GM12878 (cell line): ENCODE results near the gene SEC31A. TPM values are rescaled to one million over a fixed set of nuclear protein-coding genes. Genes with fewer than 3 reads are reported as not detected.

ENCODE experiments used
- ATAC-seq: fragments of 200-7000 bp; cut with Tn5 transposase; 3 replicates; pipeline ENCODE4 v1.9.1; 2020; ENCODE audit warnings: mild to moderate bottlenecking, moderate library complexity
- BruUV-seq: library from RNA; stranded (reverse); fragments of 400-500 nt; replicated peaks from 2 replicates; lab custom pipeline; 2021; lab: Mats Ljungman, UMichigan
- CTCF ChIA-PET: fragments of 300-600 bp; sonication (Branson Sonifier 250); formaldehyde crosslinking; extraction: SDS; loops from one replicate; lab custom pipeline; 2021; ENCODE audit warnings: inconsistent platforms; lab: Yijun Ruan, JAX
- POLR2A ChIA-PET: fragments of 350-600 bp; formaldehyde crosslinking; extraction: SDS; loops from one replicate; lab custom pipeline; 2021; ENCODE audit warnings: inconsistent platforms; lab: Charles Lee
- RAD21 ChIA-PET: fragments of 300-600 bp; sonication (Branson Sonifier 250); formaldehyde crosslinking; loops from one replicate; lab custom pipeline; 2023; ENCODE audit warnings: antibody characterized with exemption; ENCODE audit not compliant: unreplicated experiment; lab: Charles Lee
- SMC1A ChIA-PET: fragments of 300-600 bp; sonication (Branson Sonifier 250); formaldehyde crosslinking; loops from one replicate; lab custom pipeline; 2023; ENCODE audit not compliant: unreplicated experiment, uncharacterized antibody; lab: Charles Lee
- DNase-seq: peaks from one replicate; pipeline ENCODE4 v3.0.0-alpha.2; 2011; ENCODE audit warnings: low read depth, low spot score
- FAIRE-seq: peaks from 3 replicates; lab custom pipeline; 2011; peaks lifted over from hg19 to GRCh38; lab: Jason Lieb, UNC
- H2AFZ ChIP-seq: 2 replicates; pipeline ENCODE4 v1.6.0; 2011; ENCODE audit warnings: low read depth, low read length, control low read depth; ENCODE audit not compliant: control insufficient read depth
- H3K27ac ChIP-seq: 2 replicates; pipeline ENCODE4 v1.5.1; 2011; ENCODE audit warnings: control low read depth; ENCODE audit not compliant: control insufficient read depth, insufficient read depth
- H3K27me3 ChIP-seq, 2 experiments: replicated peaks in 1 of 2; 2 replicates each; pipeline versions ENCODE4 v1.6.0 to v1.6.1; 2011; ENCODE audit warnings: low read length in 1 of 2; ENCODE audit not compliant: control insufficient read depth in 2 of 2, insufficient read depth in 2 of 2
- H3K36me3 ChIP-seq, 2 experiments: 2 replicates each; pipeline ENCODE4 v1.5.1; 2011; ENCODE audit warnings: low read length in 1 of 2; ENCODE audit not compliant: control insufficient read depth in 2 of 2, insufficient read depth in 2 of 2
- H3K4me1 ChIP-seq: 2 replicates; pipeline ENCODE4 v1.6.1; 2011; ENCODE audit warnings: mild to moderate bottlenecking, low read length, moderate library complexity, mixed read lengths; ENCODE audit not compliant: control insufficient read depth, insufficient read depth
- H3K4me2 ChIP-seq: 2 replicates; pipeline ENCODE4 v1.6.0; 2011; ENCODE audit warnings: control low read depth; ENCODE audit not compliant: control insufficient read depth, insufficient read depth
- H3K4me3 ChIP-seq: fragments of 200-600 bp; sonication (generic); 2 replicates; pipeline ENCODE4 v1.5.1; 2016
- H3K79me2 ChIP-seq: 2 replicates; pipeline ENCODE4 v1.6.0; 2011; ENCODE audit warnings: low read length; ENCODE audit not compliant: control insufficient read depth, insufficient read depth
- H3K9ac ChIP-seq: 2 replicates; pipeline ENCODE4 v1.8.0; 2011; ENCODE audit warnings: low read length, control low read depth, mixed read lengths; ENCODE audit not compliant: control insufficient read depth, insufficient read depth
- H3K9me3 ChIP-seq: replicated peaks from 3 replicates; pipeline ENCODE4 v1.5.1; 2011; ENCODE audit warnings: mild to moderate bottlenecking, low read length; ENCODE audit not compliant: control insufficient read depth, insufficient read depth
- H4K20me1 ChIP-seq: 2 replicates; pipeline ENCODE4 v1.6.0; 2011; ENCODE audit not compliant: control insufficient read depth, insufficient read depth
- BHLHE40 ChIP-seq, 2 experiments: fragments of 450-650 bp in 1 of 2; IDR thresholded peaks; 2 replicates each; pipeline ENCODE4 v1.6.1; 2011 to 2017; ENCODE audit warnings: low read depth in 2 of 2, borderline replicate concordance in 1 of 2, improper control_type of control experiment in 1 of 2, low read length in 1 of 2, mild to moderate bottlenecking in 1 of 2
- CBFB ChIP-seq: IDR thresholded peaks from 2 replicates; pipeline ENCODE4 v1.6.1; 2016; ENCODE audit warnings: antibody characterized with exemption, low read depth
- CHD1 ChIP-seq: IDR thresholded peaks from 2 replicates; pipeline ENCODE4 v1.6.1; 2012; ENCODE audit warnings: low read depth, low read length, improper control_type of control experiment
- DPF2 ChIP-seq: fragments of 450-650 bp; IDR thresholded peaks from 2 replicates; pipeline ENCODE4 v1.6.1; 2017; ENCODE audit warnings: mild to moderate bottlenecking
- EZH2 ChIP-seq: IDR thresholded peaks from 2 replicates; pipeline ENCODE4 v1.6.1; 2012; ENCODE audit warnings: low read depth, mild to moderate bottlenecking, control low read depth, inconsistent platforms, low read length, borderline replicate concordance; ENCODE audit not compliant: control insufficient read depth
- FOXK2 ChIP-seq: fragments of 450-650 bp; IDR thresholded peaks from 2 replicates; pipeline ENCODE4 v1.6.1; 2017; ENCODE audit warnings: mild to moderate bottlenecking, moderate library complexity
- FOXM1 ChIP-seq: IDR thresholded peaks from 2 replicates; pipeline ENCODE4 v1.6.1; 2012; ENCODE audit warnings: low read depth, mild to moderate bottlenecking, inconsistent platforms, low read length, moderate library complexity
- HDAC6 ChIP-seq: fragments of 200-600 bp; sonication (generic); IDR thresholded peaks from one replicate; pipeline ENCODE4 v1.8.0; 2017; ENCODE audit warnings: antibody characterized with exemption; ENCODE audit not compliant: unreplicated experiment
- HDGF ChIP-seq: fragments of 450-650 bp; IDR thresholded peaks from 2 replicates; pipeline ENCODE4 v1.6.1; 2016; ENCODE audit warnings: antibody characterized with exemption
- IKZF1 ChIP-seq: fragments of 450-650 bp; conservative IDR thresholded peaks from 2 replicates; pipeline ENCODE4 v1.6.1; 2017; ENCODE audit warnings: antibody characterized with exemption, mild to moderate bottlenecking
- JUNB ChIP-seq: IDR thresholded peaks from 2 replicates; pipeline ENCODE4 v1.6.1; 2016; ENCODE audit warnings: antibody characterized with exemption, mild to moderate bottlenecking
- JUND ChIP-seq: IDR thresholded peaks from 2 replicates; pipeline ENCODE4 v1.6.1; 2012; ENCODE audit warnings: low read depth, mild to moderate bottlenecking, low read length, improper control_type of control experiment, moderate library complexity
- MXI1 ChIP-seq: fragments of 150-350 bp; IDR thresholded peaks from 2 replicates; pipeline ENCODE4 v1.6.1; 2011; ENCODE audit warnings: low read depth, mild to moderate bottlenecking, inconsistent platforms, low read length, improper control_type of control experiment
- NFYB ChIP-seq: IDR thresholded peaks from 2 replicates; pipeline ENCODE4 v1.6.1; 2011; ENCODE audit warnings: low read depth, mild to moderate bottlenecking, low read length, improper control_type of control experiment, moderate library complexity; ENCODE audit not compliant: insufficient read depth
- POLR2A ChIP-seq: IDR thresholded peaks from 2 replicates; pipeline ENCODE4 v1.6.1; 2011; ENCODE audit warnings: low read depth, mild to moderate bottlenecking, low read length
- RCOR1 ChIP-seq: conservative IDR thresholded peaks from 2 replicates; pipeline ENCODE4 v1.6.1; 2012; ENCODE audit warnings: low read depth, low read length, improper control_type of control experiment
- RFX5 ChIP-seq: IDR thresholded peaks from 2 replicates; pipeline ENCODE4 v1.6.1; 2011; ENCODE audit warnings: low read depth, low read length, improper control_type of control experiment
- SREBF1 ChIP-seq: IDR thresholded peaks from 2 replicates; pipeline ENCODE4 v1.6.1; 2012; ENCODE audit warnings: mild to moderate bottlenecking, low read length
- TAF1 ChIP-seq: IDR thresholded peaks from 2 replicates; pipeline ENCODE4 v1.6.1; 2011; ENCODE audit warnings: mild to moderate bottlenecking, low read depth, low read length, borderline replicate concordance
- USF2 ChIP-seq: IDR thresholded peaks from 2 replicates; pipeline ENCODE4 v1.6.1; 2011; ENCODE audit warnings: low read depth, low read length, improper control_type of control experiment, borderline replicate concordance
- ZNF207 ChIP-seq: fragments of 450-650 bp; IDR thresholded peaks from 2 replicates; pipeline ENCODE4 v1.6.1; 2014; ENCODE audit warnings: antibody characterized with exemption, mild to moderate bottlenecking, borderline replicate concordance
- WGBS: methylation state at CpG from one replicate; pipeline ENCODE4 v1.1.6; 2016; ENCODE audit warnings: low lambda C conversion rate; ENCODE audit not compliant: insufficient replicate concordance, insufficient coverage; ENCODE audit errors: missing lambda C conversion rate; 5-methylcytosine and 5-hydroxymethylcytosine counted together
- in situ Hi-C: fragments of 300-500 bp; cut with MboI; formaldehyde crosslinking; loops from 9 replicates; pipeline ENCODE4 v1.14.3; 2018; ENCODE audit warnings: mixed read lengths
- intact Hi-C: fragments of 100-400 bp; cut with micrococcal nuclease; formaldehyde crosslinking; loops from one replicate; pipeline ENCODE4 v1.14.2; 2022; ENCODE audit not compliant: unreplicated experiment
- polyA plus RNA-seq, 11 experiments: library from polyadenylated mRNA; depleted of rRNA in 4 of 11; unstranded in 6 of 11; stranded (reverse) in 5 of 11; fragments of >200 nt; fragmentation: Nextera tagmentation in 4 of 11; fragmentation: Illumina TruSeq in 1 of 11; extraction: Ambion mirVana in 4 of 11; extraction: Trizol in 1 of 11; gene quantifications; 1 replicate in 1 of 11; 2 replicates in 10 of 11; pipeline versions ENCODE4 v1.2.1 to v1.2.3, GENCODE V29; 2011 to 2016; ENCODE audit warnings: inconsistent platforms in 2 of 11, missing spikeins in 2 of 11, low read depth in 1 of 11
- total RNA-seq, 4 experiments: library from RNA; depleted of rRNA in 3 of 4; stranded (reverse); fragments of >200 nt in 3 of 4; fragmentation: Illumina TruSeq in 1 of 4; extraction: Trizol in 1 of 4; gene quantifications; 2 replicates each; pipeline versions ENCODE4 v1.2.1 to v1.2.3, GENCODE V29; 2013 to 2021

Gene SEC31A
- total and polyA plus RNA-seq, 10 of the 15 experiments (the other 5 are each of a cell fraction or from before 2014, with no cell fraction given): 74.6 to 171 (median 129) TPM

- TF ChIP-seq CBFB: 0 out of 2 replicates have a peak, but pooled peaks have one; percentile 40
- TF ChIP-seq CHD1: no peak
- TF ChIP-seq FOXM1: no peak
- TF ChIP-seq ZNF207: no peak
- TF ChIP-seq JUNB: no peak
- peak; percentile 48 for TF ChIP-seq POLR2A
- TF ChIP-seq JUND: no peak
- TF ChIP-seq SREBF1: no peak
These were observed 91.7 kb downstream of the SEC31A start (continued) for GRCh38 chr4:82799006-82799881.

- Histone ChIP-seq H3K9ac (peak within 1 kb of the TSS; percentile 61), H3K79me2 (no peaks in the 10 kb centered on the region), H3K27me3 (no peaks in the 10 kb centered on the region), H4K20me1 (no peaks in the 10 kb centered on the region), H3K27ac (no peak within 1 kb of the TSS; the same call in 1 of the 2 replicates), H3K36me3 (no peaks in the 10 kb centered on the region), H3K4me1 (peaks cover 9% of the 10 kb centered on the region), H3K9me3 (no peaks in the 10 kb centered on the region), H3K4me3 (peak within 1 kb of the TSS; percentile 84), H2AFZ (peak within 1 kb of the TSS; percentile 77), H3K4me2 (peak within 1 kb of the TSS; percentile 98)
- in situ Hi-C loops: no loop called here
- no TSS peak for BruUV-seq
- RAD21 ChIA-PET: interaction anchor here (0.7 to 2.3 kb wide), 5 partner anchors 13 to 1091 kb away, joined by 3 to 7 read pairs (median 3); no protein-coding TSS in a partner anchor
- FAIRE-seq: no peak
- POLR2A ChIA-PET: interaction anchor here (0.6 to 1.0 kb wide), 2 partner anchors 22 to 79 kb away, joined by 4 read pairs; no protein-coding TSS in a partner anchor
- DNase-seq: no peak
- 7% methylated on average over 75 of the region's 94 CpGs for WGBS
- TF ChIP-seq RCOR1 (peak; percentile 43; the same call in 1 of the 2 replicates), HDAC6 (peak; percentile 72), BHLHE40 (IDR thresholded peaks at IDR 0.05; ENCODE audit: borderline replicate concordance in 1 of 2, low read depth in 2 of 2, low read length in 1 of 2) (peak in 1 of 2 experiments; percentile 54; a peak in 1 of 4 replicates), DPF2 (0 out of 2 replicates have a peak, but pooled peaks have one; percentile 21), MXI1 (peak; percentile 54; the same call in 1 of the 2 replicates), HDGF (no peak), TAF1 (peak; percentile 27; the same call in 1 of the 2 replicates), EZH2 (no peak), FOXK2 (no peak), RFX5 (0 out of 2 replicates have a peak, but pooled peaks have one; percentile 5), USF2 (no peak), POLR2A (peak; percentile 64), IKZF1 (peak; percentile 46), NFYB (peak; percentile 74; the same call in 1 of the 2 replicates)
- intact Hi-C loops: no loop called here
- peak; percentile 96 for ATAC-seq
- SMC1A ChIA-PET: interaction anchor here (0.7 to 2.7 kb wide), 3 partner anchors 13 to 213 kb away, joined by 3 to 13 read pairs (median 3); no protein-coding TSS in a partner anchor
- CTCF ChIA-PET: interaction anchor here (0.6 to 1.7 kb wide), 8 partner anchors 17 to 505 kb away, joined by 3 to 6 read pairs (median 3); no protein-coding TSS in a partner anchor
These were observed 92.6 kb downstream of the SEC31A start, which contains the start of gene SCD5 for GRCh38 chr4:82798168-82799005. TSS of gene SCD5 (minus strand) at chr4:82798796. CDS start at chr4:82798537, 259 bp downstream.
